Measurements from ENCODE around the gene MYH2. TPM values are rescaled to one million over a fixed set of nuclear protein-coding genes. Genes with fewer than 3 reads are reported as not detected.

Gene MYH2
- polyA plus RNA-seq, 3 donors, result not detected

DNA sequence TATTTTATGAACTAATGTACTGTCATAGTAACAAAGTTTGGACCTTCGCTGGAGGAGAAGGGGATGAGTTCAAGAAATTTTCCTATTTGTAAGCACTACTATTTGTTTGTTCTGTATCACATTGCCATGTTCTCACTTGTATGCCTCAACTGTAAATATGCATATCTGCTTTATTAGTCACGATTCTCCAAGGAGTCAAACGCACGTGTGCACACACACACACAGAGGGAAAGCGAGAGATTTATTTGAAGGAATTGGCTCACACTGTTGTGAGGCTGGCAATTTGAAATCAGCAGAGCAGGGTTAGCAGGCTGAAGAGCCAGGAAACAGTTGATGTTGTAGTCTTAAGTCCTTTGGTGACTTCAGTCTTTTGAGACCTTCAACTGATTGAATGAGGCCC, 24.9 kb upstream of the MYH2 start:
- H3K27me3 Mint-ChIP-seq (ENCODE audit: low read depth in 3 of 3), result peaks cover 6 to 23% (median 7%) of the 10 kb centered on the region in 3 donors
- no peak for DNase-seq

DNA sequence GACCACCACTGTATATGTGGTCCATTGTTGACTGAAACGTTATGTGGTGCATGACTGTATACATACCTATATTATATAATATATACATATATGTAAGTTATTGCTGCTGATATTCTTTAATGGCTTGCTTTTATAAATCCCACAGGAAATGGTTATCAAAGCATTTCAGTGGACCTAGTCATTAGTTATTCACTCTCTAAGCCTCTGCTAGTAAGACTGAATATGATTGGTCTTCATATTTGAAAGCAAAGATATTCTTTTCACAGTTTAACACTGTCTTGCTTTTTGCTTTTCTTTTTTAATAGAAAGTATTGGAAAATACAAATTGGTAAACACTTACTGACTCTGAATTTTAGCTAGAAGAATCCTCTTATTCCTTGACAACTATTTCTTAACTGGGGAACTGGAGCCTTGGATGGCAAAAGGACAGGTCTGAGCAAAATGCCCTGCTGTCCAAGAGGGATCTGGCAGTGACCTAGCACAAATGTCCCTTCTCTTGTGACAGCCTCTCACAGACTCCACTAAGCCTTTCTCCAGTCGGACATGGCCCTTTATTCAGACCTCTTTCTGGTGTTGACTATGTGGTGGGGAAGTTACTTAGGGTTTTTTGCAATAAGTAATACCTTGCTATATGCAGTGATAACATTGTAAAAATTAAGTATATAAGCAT, 14.7 kb upstream of the MYH2 start:
- no peaks in the 10 kb centered on the region for H3K36me3 ChIP-seq (replicated peaks in 1 of 2; ENCODE audit: control insufficient read depth in 1 of 2, insufficient read depth in 2 of 2, low read length in 2 of 2)
- no peaks in the 10 kb centered on the region for H3K9me3 ChIP-seq (replicated peaks in 1 of 2; ENCODE audit: control insufficient read depth in 1 of 2, insufficient read depth in 1 of 2, low read length in 2 of 2)
- WGBS (ENCODE audit: insufficient coverage), result no CpG with 5 or more reads among the region's 2 CpGs
- peaks cover 3 to 8% (median 5%) of the 10 kb centered on the region in 3 donors for H3K27me3 Mint-ChIP-seq (ENCODE audit: low read depth in 3 of 3)
- H3K4me3 Mint-ChIP-seq, result no peak overlapping the region
- H3K9ac ChIP-seq (ENCODE audit: insufficient read depth, low read length, poor library complexity, severe bottlenecking), result no peak overlapping the region
- H4K20me1 ChIP-seq (ENCODE audit: insufficient read depth, low read length), result no peaks in the 10 kb centered on the region
- H3K27ac Mint-ChIP-seq, result no peak overlapping the region
- no peaks in the 10 kb centered on the region for H3K79me2 ChIP-seq (ENCODE audit: insufficient read depth, low read length)
- intact Hi-C loops (cut with micrococcal nuclease), result no loop called here
- H3K36me3 Mint-ChIP-seq, result no peaks in the 10 kb centered on the region
- DNase-seq, result no peak
- H3K4me1 Mint-ChIP-seq, result no peaks in the 10 kb centered on the region
- H3K4me2 ChIP-seq (replicated peaks; ENCODE audit: extremely low read depth, low read length, poor library complexity, severe bottlenecking), result no peak overlapping the region
- peaks cover 0 to 2% of the 10 kb centered on the region in 2 donors for H3K27me3 ChIP-seq (ENCODE audit: control insufficient read depth in 2 of 2, insufficient read depth in 2 of 2, low read length in 2 of 2)
- TF ChIP-seq, protein P1, sequence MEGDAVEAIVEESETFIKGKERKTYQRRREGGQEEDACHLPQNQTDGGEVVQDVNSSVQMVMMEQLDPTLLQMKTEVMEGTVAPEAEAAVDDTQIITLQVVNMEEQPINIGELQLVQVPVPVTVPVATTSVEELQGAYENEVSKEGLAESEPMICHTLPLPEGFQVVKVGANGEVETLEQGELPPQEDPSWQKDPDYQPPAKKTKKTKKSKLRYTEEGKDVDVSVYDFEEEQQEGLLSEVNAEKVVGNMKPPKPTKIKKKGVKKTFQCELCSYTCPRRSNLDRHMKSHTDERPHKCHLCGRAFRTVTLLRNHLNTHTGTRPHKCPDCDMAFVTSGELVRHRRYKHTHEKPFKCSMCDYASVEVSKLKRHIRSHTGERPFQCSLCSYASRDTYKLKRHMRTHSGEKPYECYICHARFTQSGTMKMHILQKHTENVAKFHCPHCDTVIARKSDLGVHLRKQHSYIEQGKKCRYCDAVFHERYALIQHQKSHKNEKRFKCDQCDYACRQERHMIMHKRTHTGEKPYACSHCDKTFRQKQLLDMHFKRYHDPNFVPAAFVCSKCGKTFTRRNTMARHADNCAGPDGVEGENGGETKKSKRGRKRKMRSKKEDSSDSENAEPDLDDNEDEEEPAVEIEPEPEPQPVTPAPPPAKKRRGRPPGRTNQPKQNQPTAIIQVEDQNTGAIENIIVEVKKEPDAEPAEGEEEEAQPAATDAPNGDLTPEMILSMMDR (IDR thresholded peaks at IDR 0.05), result no peak
- H3K27ac ChIP-seq (ENCODE audit: low read depth in 1 of 2, low read length in 2 of 2), result no peak overlapping the region
- no peak overlapping the region for H2AFZ ChIP-seq (ENCODE audit: insufficient read depth, low read depth, low read length, poor library complexity, severe bottlenecking)
- no peak overlapping the region for H3K4me3 ChIP-seq (replicated peaks in 1 of 3; ENCODE audit: low read depth in 2 of 3, low read length in 3 of 3)
- no peaks in the 10 kb centered on the region for H3K9me3 Mint-ChIP-seq
- no peaks in the 10 kb centered on the region for H3K4me1 ChIP-seq (ENCODE audit: control insufficient read depth in 1 of 2, insufficient read depth in 2 of 2, low read length in 2 of 2)

More for the DNA sequence above, 24.9 kb upstream of the MYH2 start:
- Histone ChIP-seq H4K20me1 (ENCODE audit: insufficient read depth, low read length) (no peaks in the 10 kb centered on the region), H3K9me3 (replicated peaks in 1 of 2; ENCODE audit: control insufficient read depth in 1 of 2, insufficient read depth in 1 of 2, low read length in 2 of 2) (no peaks in the 10 kb centered on the region), H3K79me2 (ENCODE audit: insufficient read depth, low read length) (no peaks in the 10 kb centered on the region), H3K4me2 (replicated peaks; ENCODE audit: extremely low read depth, low read length, poor library complexity, severe bottlenecking) (no peak overlapping the region), H3K4me1 (ENCODE audit: control insufficient read depth in 1 of 2, insufficient read depth in 2 of 2, low read length in 2 of 2) (no peaks in the 10 kb centered on the region), H2AFZ (ENCODE audit: insufficient read depth, low read depth, low read length, poor library complexity, severe bottlenecking) (no peak overlapping the region), H3K27me3 (ENCODE audit: control insufficient read depth in 2 of 2, insufficient read depth in 2 of 2, low read length in 2 of 2) (peaks cover 0 to 2% of the 10 kb centered on the region in 2 donors), H3K4me3 (replicated peaks in 1 of 3; ENCODE audit: low read depth in 2 of 3, low read length in 3 of 3) (no peak overlapping the region), H3K36me3 (replicated peaks in 1 of 2; ENCODE audit: control insufficient read depth in 1 of 2, insufficient read depth in 2 of 2, low read length in 2 of 2) (no peaks in the 10 kb centered on the region), H3K27ac (ENCODE audit: low read depth in 1 of 2, low read length in 2 of 2) (no peak overlapping the region), H3K9ac (ENCODE audit: insufficient read depth, low read length, poor library complexity, severe bottlenecking) (no peak overlapping the region)
- intact Hi-C loops (cut with micrococcal nuclease), result no loop called here
- H3K4me3 Mint-ChIP-seq, result no peak overlapping the region
- no peaks in the 10 kb centered on the region for H3K36me3 Mint-ChIP-seq
- WGBS (ENCODE audit: insufficient coverage), result 100% methylated on average over 4 of the region's 5 CpGs
- peaks cover 0 to 3% (median 0%) of the 10 kb centered on the region in 7 donors for H3K9me3 Mint-ChIP-seq
- no peak overlapping the region for H3K27ac Mint-ChIP-seq
- no peaks in the 10 kb centered on the region for H3K4me1 Mint-ChIP-seq
- TF ChIP-seq, protein P1 (IDR thresholded peaks at IDR 0.05), result no peak
